GM23248 (cell line): ENCODE data around the gene HS6ST1. TPM values are rescaled to one million over a fixed set of nuclear protein-coding genes. Genes with fewer than 3 reads are reported as not detected.

ENCODE experiments used
- DNase-seq: peaks from one replicate; pipeline ENCODE4 v3.0.0-alpha.2; 2015
- H2AFZ ChIP-seq: fragments of 200-600 bp; sonication (generic); 2 replicates; pipeline ENCODE4 v1.6.1; 2016; ENCODE audit warnings: antibody characterized with exemption
- H3F3A ChIP-seq: fragments of 200-600 bp; sonication (generic); 2 replicates; pipeline ENCODE4 v1.6.1; 2016; ENCODE audit warnings: mild to moderate bottlenecking, antibody characterized with exemption, mixed run types; ENCODE audit not compliant: insufficient read depth
- H3K27ac ChIP-seq: fragments of 200-600 bp; sonication (generic); 2 replicates; pipeline ENCODE4 v1.5.1; 2016; ENCODE audit warnings: mild to moderate bottlenecking
- H3K27me3 ChIP-seq: fragments of 200-600 bp; sonication (generic); replicated peaks from 2 replicates; pipeline ENCODE4 v1.6.1; 2016; ENCODE audit warnings: mild to moderate bottlenecking; ENCODE audit not compliant: insufficient read depth
- H3K36me3 ChIP-seq: fragments of 200-600 bp; sonication (generic); 2 replicates; pipeline ENCODE4 v1.6.1; 2016; ENCODE audit warnings: low read depth, mild to moderate bottlenecking
- H3K4me1 ChIP-seq: fragments of 200-600 bp; sonication (generic); 2 replicates; pipeline ENCODE4 v1.6.1; 2016; ENCODE audit warnings: mild to moderate bottlenecking; ENCODE audit not compliant: insufficient read depth
- H3K4me2 ChIP-seq: fragments of 200-600 bp; sonication (generic); one replicate; pipeline ENCODE4 v1.6.1; 2016; ENCODE audit warnings: mild to moderate bottlenecking; ENCODE audit not compliant: unreplicated experiment
- H3K4me3 ChIP-seq: fragments of 200-600 bp; sonication (generic); 2 replicates; pipeline ENCODE4 v1.5.1; 2016; ENCODE audit warnings: mild to moderate bottlenecking
- H3K79me2 ChIP-seq: fragments of 200-600 bp; sonication (generic); 2 replicates; pipeline ENCODE4 v1.6.1; 2016; ENCODE audit warnings: mild to moderate bottlenecking; ENCODE audit not compliant: insufficient read depth
- H3K9ac ChIP-seq: fragments of 200-600 bp; sonication (generic); 2 replicates; pipeline ENCODE4 v1.6.1; 2016; ENCODE audit warnings: mild to moderate bottlenecking
- H3K9me2 ChIP-seq: fragments of 200-600 bp; sonication (generic); 2 replicates; pipeline ENCODE4 v1.6.1; 2016; ENCODE audit warnings: mixed run types, mild to moderate bottlenecking, moderate library complexity; ENCODE audit not compliant: insufficient read depth
- H3K9me3 ChIP-seq: fragments of 200-600 bp; sonication (generic); one replicate; pipeline ENCODE4 v1.6.1; 2017; ENCODE audit warnings: low read depth
- H4K20me1 ChIP-seq: fragments of 200-600 bp; sonication (generic); 2 replicates; pipeline ENCODE4 v1.6.0; 2016; ENCODE audit not compliant: insufficient read depth
- EZH2 ChIP-seq: fragments of 200-600 bp; sonication (generic); IDR thresholded peaks from 2 replicates; pipeline ENCODE4 v1.6.1; 2018; ENCODE audit warnings: antibody characterized with exemption, mild to moderate bottlenecking; ENCODE audit not compliant: insufficient read depth, poor library complexity, severe bottlenecking
- EZH2phosphoT487 ChIP-seq: fragments of 200-600 bp; sonication (generic); IDR thresholded peaks from 2 replicates; pipeline ENCODE4 v1.6.1; 2018; ENCODE audit warnings: antibody characterized with exemption, moderate library complexity, mild to moderate bottlenecking, low read depth; ENCODE audit not compliant: insufficient read depth
- WGBS, 2 experiments: methylation state at CpG; one replicate each; pipeline ENCODE4 v1.1.6; 2015 to 2017; ENCODE audit warnings: low lambda C conversion rate in 2 of 2, low coverage in 1 of 2; ENCODE audit errors: missing lambda C conversion rate in 2 of 2; 5-methylcytosine and 5-hydroxymethylcytosine counted together
- in situ Hi-C: fragments of 300-500 bp; cut with MboI; formaldehyde crosslinking; loops from 2 replicates; pipeline ENCODE4 v1.15.0; 2020
- polyA plus RNA-seq: library from polyadenylated mRNA; unstranded; fragments of >200 nt; fragmentation: Nextera tagmentation; extraction: Ambion mirVana; gene quantifications from 2 replicates; pipeline ENCODE4 v1.2.1, GENCODE V29; 2016
- total RNA-seq: library from RNA; depleted of rRNA; stranded (reverse); fragments of >200 nt; shearing (Covaris generic); gene quantifications from 2 replicates; pipeline ENCODE4 v1.2.3, GENCODE V29; 2014

The HS6ST1 gene
- total and polyA plus RNA-seq, 2 experiments from 2014 or later: 3.3 to 27.3 TPM

- H3F3A ChIP-seq: no peaks in the 10 kb centered on the region
- no peak overlapping the region for H2AFZ ChIP-seq
- 88 to 90% methylated on average over 14 of the region's 14 CpGs for WGBS, 2 experiments
- DNase-seq: no peak
- H3K27me3 ChIP-seq: no peaks in the 10 kb centered on the region
- no peak overlapping the region for H3K4me2 ChIP-seq
- H3K9me3 ChIP-seq: no peaks in the 10 kb centered on the region
- no peak overlapping the region for H3K27ac ChIP-seq
- H3K9me2 ChIP-seq: no peaks in the 10 kb centered on the region
- no peak overlapping the region for H3K9ac ChIP-seq
- no peaks in the 10 kb centered on the region for H3K4me1 ChIP-seq
- in situ Hi-C loops: no loop called here
- peaks cover 6% of the 10 kb centered on the region; the same call in 1 of the 2 replicates for H3K79me2 ChIP-seq
- TF ChIP-seq EZH2phosphoT487 (no peak), EZH2 (no peak)
- no peak overlapping the region for H3K4me3 ChIP-seq
- H3K36me3 ChIP-seq: 0 out of 2 replicates have a peak, but pooled peaks cover 14% of the 10 kb centered on the region
- H4K20me1 ChIP-seq: no peaks in the 10 kb centered on the region
These were observed 40.5 kb downstream of the HS6ST1 start for GRCh38 chr2:128277961-128278681.

GRCh38 chr2:128276878-128277675 is 41.6 kb downstream of the HS6ST1 start:
- peaks cover 6% of the 10 kb centered on the region; the same call in 1 of the 2 replicates for H3K79me2 ChIP-seq
- 90% methylated on average over 17 of the region's 17 CpGs for WGBS, 2 experiments
- 0 out of 2 replicates have a peak, but pooled peaks cover 14% of the 10 kb centered on the region for H3K36me3 ChIP-seq
- TF ChIP-seq EZH2phosphoT487 (no peak), EZH2 (no peak)
- H3K4me2 ChIP-seq: no peak overlapping the region
- in situ Hi-C loops: no loop called here
- no peaks in the 10 kb centered on the region for H3K9me2 ChIP-seq
- H3K27me3 ChIP-seq: no peaks in the 10 kb centered on the region
- H3K9me3 ChIP-seq: no peaks in the 10 kb centered on the region
- H2AFZ ChIP-seq: no peak overlapping the region
- no peak overlapping the region for H3K9ac ChIP-seq
- no peaks in the 10 kb centered on the region for H3F3A ChIP-seq
- no peaks in the 10 kb centered on the region for H4K20me1 ChIP-seq
- no peaks in the 10 kb centered on the region for H3K4me1 ChIP-seq
- H3K27ac ChIP-seq: no peak overlapping the region
- no peak for DNase-seq
- no peak overlapping the region for H3K4me3 ChIP-seq

GRCh38 chr2:128275498-128276045 is 43.1 kb downstream of the HS6ST1 start:
- H3K9me3 ChIP-seq: no peaks in the 10 kb centered on the region
- H3K4me2 ChIP-seq: no peak overlapping the region
- H3K4me1 ChIP-seq: no peaks in the 10 kb centered on the region
- no peak overlapping the region for H3K4me3 ChIP-seq
- DNase-seq: no peak
- no peaks in the 10 kb centered on the region for H3K27me3 ChIP-seq
- no peak for TF ChIP-seq EZH2phosphoT487
- no peak for TF ChIP-seq EZH2
- no peak overlapping the region for H3K27ac ChIP-seq
- H4K20me1 ChIP-seq: no peaks in the 10 kb centered on the region
- 96 to 99% methylated on average over 14 of the region's 14 CpGs for WGBS, 2 experiments
- in situ Hi-C loops: no loop called here
- H3K36me3 ChIP-seq: 0 out of 2 replicates have a peak, but pooled peaks cover 14% of the 10 kb centered on the region
- H3K9me2 ChIP-seq: no peaks in the 10 kb centered on the region
- H3K9ac ChIP-seq: no peak overlapping the region
- no peaks in the 10 kb centered on the region for H3F3A ChIP-seq
- H2AFZ ChIP-seq: no peak overlapping the region
- H3K79me2 ChIP-seq: peaks cover 6% of the 10 kb centered on the region; the same call in 1 of the 2 replicates

- TF ChIP-seq EZH2 (no peak), EZH2phosphoT487 (no peak)
- Histone ChIP-seq H3K9me3 (no peaks in the 10 kb centered on the region), H3K9me2 (no peaks in the 10 kb centered on the region), H3K4me3 (no peak overlapping the region), H2AFZ (no peak overlapping the region), H3K27ac (no peak overlapping the region), H3K27me3 (no peaks in the 10 kb centered on the region), H3K79me2 (peaks cover 6% of the 10 kb centered on the region; the same call in 1 of the 2 replicates), H3K4me1 (no peaks in the 10 kb centered on the region), H3F3A (no peaks in the 10 kb centered on the region), H3K9ac (no peak overlapping the region), H3K36me3 (0 out of 2 replicates have a peak, but pooled peaks cover 14% of the 10 kb centered on the region), H4K20me1 (no peaks in the 10 kb centered on the region), H3K4me2 (no peak overlapping the region)
- no peak for DNase-seq
- in situ Hi-C loops: no loop called here
- WGBS, 2 experiments: 97% methylated on average over 6 of the region's 6 CpGs
These were observed 44.5 kb downstream of the HS6ST1 start for GRCh38 chr2:128274218-128274617.
